GM19328 (cell line): Measurements from ENCODE around the gene CSMD2.
"Not testable (repeated sequence)": the region's sequence is repeated elsewhere in the genome, so short reads cannot be mapped to it uniquely, and the experiment has no call there.

Experiments
- ATAC-seq: cut with Tn5 transposase; IDR thresholded peaks from one replicate; pipeline ENCODE4 v1.9.1; 2021; ENCODE audit warnings: mild to moderate bottlenecking, moderate library complexity; ENCODE audit not compliant: unreplicated experiment

The CSMD2 gene

DNA sequence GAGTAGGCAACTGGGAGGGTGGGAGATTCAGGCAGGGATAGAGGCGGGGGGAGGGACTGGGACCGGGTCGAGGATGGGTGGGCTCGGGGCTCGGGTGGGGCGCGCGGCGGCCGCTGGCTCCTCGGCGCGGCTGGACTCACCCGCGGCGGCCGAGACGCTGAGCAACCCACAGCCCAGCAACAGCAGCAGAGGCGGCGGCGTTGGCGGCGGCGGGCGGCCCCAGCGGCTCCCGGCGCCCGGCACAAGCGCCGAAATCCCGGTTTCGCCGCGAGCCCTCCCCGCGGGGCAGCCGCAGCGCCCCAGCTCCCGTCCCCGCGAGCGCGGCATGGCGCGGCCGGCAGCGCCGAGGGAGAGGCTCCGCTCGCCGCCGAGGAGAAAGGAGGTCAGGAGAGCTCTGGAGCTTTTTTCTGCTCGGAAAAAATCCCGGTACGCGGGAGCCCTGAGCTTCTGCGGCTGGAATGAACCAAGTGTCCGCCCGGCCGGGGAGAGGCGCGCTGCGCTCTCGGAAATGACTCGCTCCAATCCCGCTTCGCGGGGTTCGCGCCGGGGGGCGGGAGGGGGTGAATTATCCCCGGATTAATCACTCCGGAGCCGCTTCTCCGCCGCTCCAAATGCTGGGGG, at the start of gene CSMD2:
TSS of gene CSMD2 (minus strand) at position 460 of the 621 bp plus-strand sequence. CDS start at position 327, 133 bp downstream.
- ATAC-seq, result no peak

DNA sequence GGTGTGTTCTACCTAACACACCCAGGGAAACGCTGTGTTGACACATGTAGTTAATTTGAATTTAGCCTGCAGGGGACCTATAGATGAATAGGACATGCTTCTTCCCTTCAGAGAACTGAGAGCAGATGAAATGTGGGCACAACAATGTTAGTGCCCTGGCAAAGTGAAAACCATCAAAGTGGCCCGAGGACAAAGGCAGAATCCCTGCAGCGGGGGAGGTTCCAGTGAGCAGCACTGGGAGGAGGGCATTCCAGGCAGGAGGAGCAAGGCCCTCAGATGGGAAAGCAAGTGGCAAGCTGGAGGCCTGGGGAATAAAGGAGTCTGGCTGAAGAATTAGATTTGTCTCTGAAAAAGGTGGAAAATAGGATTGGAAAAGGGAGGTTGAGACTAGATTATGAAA, 48.9 kb upstream of the CSMD2 start:
- ATAC-seq, result no peak

DNA sequence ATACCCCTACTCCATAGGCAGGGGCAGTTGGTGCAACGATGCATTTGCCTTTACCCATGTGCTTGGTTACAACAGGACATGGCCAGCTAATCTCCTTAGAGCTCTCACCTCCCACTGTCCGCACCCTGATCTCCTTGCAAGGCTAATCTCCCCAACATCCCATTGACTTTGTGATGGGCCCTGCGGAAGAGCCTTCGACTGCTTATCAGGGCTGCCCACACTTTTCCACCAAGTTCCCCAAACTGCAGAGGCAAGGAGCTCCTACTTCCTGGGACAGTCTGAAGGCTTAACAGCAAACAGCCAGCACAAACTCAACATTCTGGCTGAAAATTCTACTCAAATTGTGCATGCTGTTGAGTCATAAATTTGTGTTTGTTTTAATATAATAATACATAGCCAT, 47.6 kb upstream of the CSMD2 start:
- no peak for ATAC-seq

DNA sequence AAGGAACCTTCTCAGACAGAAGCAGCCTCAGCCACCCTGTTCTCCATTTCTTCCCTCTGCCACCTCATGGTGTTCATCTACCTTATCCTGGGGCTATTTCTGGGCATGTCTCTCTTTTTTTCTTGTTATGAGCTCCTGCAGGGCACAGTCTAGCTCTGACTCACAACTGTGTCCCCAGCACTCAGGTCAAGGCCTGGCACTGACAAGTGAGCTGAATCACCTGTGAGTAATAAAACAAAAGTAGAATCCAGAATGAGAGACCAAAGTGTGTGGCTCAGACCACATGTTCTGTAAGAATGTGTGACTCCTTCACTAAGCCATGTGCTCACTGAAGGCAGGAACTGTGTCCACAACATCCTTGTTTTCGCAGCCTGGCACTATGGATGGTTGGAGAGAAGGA, 34.9 kb upstream of the CSMD2 start:
- no peak for ATAC-seq

DNA sequence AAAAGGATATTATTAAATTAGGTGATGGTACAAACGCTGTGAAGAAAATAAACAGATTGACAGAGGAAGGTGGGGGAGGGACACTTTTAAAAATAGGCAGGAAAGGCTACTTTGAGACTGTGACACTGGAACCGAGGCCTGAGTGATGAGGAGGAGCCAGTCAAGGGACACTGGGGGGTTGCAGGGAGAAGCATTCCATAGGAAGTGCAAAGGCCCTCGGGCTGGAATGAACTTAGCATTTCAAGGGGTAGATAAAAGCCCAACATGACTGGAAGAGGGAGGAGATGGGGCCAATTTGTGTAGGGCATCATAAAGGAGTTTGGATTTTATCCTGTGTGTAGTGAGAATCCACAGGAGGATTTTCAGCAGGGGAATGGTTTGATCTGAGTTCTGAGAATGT, 27.6 kb upstream of the CSMD2 start:
- no peak for ATAC-seq

DNA sequence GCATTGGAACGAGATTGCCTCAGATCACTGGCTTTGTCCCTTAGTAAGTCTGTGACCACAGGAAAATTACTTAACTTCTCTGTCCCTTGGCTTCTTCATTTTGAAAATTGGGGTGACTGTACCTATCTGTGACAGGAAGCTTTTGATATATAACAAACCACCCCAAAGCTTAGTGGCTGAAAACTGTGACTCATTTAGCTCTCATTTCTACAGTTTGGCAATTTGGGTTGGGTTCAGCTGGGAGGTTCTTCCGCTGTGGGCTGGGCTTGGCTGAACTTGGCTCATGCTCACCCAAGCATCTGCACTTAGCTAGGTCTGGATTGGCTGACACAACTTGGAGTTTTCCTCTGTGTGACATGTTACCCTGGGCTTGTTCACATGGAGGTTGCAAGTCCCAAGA, 25.7 kb upstream of the CSMD2 start:
- no peak for ATAC-seq

DNA sequence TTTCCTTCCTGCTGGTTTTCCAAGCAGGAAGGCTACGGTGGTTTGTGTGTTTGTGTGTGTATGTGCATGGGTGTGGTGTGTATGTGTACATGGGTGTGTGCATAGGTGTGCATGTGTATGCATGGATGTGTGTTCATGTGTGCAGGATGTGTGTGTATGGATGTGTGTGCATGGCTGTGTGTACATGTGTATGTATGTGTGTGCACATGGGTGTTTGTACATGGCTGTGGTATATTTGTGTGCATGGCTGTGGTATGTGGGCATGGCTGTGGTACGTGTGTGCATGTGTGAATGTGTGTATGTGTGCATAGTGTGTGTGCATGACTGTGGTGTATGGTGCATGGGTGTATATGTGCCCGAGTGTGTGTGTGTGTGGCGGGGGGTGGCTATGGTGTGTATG, 24.0 kb upstream of the CSMD2 start:
- no peak for ATAC-seq

DNA sequence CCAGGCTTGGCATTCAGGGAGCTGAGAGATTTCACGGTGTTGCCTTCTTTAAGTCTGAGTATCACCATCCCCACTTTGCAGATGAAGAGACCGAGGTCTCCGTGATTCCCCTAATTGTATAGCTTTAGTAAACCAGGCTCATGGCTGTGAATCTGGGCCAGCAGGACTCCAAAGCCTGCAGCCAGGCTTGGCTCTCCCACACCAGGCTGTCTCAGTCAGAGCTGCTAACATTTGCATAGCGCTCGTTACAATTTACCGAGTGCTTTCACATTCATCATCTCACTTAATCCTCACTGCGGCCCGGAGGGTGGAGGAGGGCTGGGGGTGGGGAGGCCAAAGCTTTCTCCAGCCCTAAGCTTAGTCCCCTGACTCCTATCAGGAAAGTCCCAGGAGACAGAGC, 23.4 kb upstream of the CSMD2 start:
- no peak for ATAC-seq

DNA sequence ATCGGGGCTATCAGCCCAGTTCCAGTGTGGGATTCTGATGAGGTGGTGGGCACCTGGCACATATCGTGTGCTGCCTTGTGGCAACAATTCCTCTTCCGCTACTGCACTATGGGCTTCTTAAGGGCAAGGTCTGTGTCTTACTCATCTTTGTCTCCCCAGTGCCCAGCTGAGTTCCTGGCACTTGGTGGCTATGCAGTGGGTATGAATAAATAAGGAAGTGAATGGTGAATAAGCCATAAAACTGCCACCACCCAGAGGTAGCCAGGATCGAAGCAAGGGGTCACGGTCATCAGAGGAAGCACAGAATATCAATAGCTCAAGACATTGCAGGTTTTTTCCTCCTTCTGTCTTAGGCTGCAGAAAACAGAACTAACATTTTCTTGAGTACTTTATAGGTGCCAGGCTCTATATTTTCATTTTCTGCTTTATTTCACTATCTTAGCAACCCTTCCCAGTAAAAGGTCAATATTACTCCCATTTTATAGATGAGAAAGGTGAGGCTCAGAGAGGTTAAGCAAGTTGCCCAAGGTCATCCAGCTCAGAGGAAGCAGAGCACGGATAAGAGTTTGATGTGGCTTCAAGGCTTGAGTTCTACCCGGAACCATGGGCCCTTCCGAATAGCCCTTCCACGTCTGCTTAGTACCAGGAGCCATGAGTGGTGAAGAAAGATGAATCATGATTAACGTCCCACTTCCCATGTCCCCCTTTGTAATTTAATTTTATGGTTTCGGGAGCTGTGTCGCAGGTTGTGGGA, 21.9 kb upstream of the CSMD2 start:
- no peak for ATAC-seq

DNA sequence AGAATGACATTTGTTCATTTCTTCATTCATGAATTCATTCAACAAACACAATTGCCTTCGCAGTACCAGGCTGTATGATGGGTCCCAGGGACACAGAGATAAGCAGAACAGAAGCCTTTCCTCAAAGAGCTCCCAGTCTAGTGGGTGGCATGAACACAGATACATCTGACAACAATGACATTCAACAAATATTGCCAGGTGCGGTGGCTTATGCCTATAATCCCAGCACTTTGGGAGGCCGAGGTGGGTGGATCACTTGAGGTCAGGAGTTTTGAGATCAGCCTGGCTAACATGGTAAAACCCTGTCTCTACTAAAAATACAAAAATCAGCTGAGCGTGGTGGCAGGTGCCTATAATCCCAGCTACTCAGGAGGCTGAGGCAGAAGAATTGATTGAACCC, 18.4 kb upstream of the CSMD2 start:
- not testable (repeated sequence) for ATAC-seq

DNA sequence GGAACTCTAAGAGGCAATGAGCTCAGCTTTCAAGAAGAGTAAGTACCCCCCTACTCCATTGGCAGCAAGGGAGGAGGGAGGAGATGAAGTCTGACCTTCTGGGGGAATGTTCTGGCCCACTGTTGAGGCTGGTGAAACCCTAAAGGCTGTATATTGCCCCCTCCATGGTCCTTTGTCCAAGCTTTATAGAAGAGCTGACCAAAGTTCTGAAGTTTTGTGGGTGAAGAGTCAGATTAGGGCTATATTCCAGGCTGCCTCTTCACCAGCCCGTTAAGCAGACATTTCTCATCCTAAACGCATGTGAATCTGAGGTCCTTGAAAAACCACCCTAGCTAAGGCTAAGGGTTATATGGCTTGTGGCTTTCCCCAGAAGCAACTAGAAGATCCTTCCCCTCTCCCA, 13.0 kb upstream of the CSMD2 start:
- ATAC-seq, result no peak

DNA sequence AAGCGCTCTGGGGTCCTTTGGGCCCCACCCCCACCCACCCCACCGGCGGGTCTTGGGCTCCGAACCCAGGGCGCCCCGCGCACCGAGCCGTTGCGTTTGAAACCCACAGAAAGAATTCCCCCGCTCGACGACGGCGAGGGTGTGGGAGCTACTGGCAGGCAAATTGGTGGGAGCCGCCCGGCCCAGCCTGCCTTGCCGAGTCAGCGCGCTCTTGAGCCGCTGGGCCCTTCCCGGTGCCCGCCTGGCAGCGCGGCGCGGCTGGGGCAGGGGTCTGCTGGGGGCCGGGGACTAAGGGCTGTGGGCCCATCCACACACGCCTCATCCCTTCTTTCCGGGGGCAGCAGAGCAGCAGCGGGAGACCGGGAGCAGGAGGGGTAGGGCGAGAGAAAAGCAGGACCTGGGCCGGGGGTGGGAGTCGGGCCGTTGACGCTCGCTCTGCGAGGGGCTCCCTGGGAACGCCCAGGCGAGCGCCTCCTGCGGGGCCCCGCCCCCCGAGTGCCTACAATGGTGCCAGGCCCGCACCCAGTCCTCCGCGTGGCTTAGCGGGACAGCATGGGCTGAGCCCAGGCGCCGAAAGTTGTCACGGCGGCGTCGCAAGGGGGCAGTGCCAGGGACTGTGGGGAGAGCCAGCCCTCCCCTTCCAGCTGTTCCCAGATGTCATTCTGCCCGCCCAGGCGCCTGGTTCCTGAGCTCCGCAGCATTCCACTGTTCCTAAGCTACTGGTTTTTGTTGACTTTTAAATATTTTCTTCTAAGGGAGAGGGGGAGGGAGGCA, 12.0 kb upstream of the CSMD2 start, which contains the start of gene C1orf94:
TSS of gene C1orf94 (plus strand) at position 78 of the 774 bp plus-strand sequence. CDS start 883 bp downstream, outside the sequence.
- no peak for ATAC-seq

DNA sequence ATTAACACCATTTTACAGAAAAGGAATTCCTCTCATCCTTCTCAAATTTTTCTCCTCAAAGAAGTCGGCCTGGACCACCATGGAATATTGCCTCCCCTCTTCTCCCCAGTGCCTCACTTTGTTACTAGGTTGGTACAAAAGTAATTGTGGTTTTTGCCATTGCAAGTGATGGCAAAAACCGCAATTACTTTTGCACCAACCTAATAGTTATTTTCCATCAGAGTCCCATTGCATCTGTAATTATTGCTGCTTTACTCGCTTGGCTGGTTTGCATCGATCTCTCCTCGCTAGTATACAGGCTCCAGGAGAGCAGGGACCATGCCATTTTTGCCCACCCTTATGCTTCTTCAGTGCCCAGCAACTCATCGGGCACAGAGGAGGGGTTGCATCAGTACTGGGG, 10.7 kb upstream of the CSMD2 start:
- ATAC-seq, result no peak

DNA sequence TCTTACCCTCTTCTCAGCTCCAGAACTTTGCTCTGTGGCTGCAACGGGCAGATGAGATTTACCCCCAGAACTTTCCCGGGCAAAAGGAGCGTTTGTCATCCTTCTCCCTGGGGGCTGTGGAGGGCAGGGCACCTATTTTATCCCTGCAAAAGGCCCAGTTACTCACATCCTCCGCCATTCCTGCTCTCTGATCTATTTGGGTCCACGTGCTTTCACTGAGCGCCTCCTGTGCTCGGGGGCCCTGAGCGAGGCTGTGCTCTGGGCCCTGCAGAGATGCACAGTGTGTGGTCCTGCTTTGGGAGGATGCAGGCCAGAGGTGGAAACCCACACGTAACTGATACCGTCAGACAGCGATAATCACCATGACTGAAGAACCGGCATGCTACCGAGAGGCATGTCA, 2.4 kb upstream of the CSMD2 start:
- ATAC-seq, result no peak

DNA sequence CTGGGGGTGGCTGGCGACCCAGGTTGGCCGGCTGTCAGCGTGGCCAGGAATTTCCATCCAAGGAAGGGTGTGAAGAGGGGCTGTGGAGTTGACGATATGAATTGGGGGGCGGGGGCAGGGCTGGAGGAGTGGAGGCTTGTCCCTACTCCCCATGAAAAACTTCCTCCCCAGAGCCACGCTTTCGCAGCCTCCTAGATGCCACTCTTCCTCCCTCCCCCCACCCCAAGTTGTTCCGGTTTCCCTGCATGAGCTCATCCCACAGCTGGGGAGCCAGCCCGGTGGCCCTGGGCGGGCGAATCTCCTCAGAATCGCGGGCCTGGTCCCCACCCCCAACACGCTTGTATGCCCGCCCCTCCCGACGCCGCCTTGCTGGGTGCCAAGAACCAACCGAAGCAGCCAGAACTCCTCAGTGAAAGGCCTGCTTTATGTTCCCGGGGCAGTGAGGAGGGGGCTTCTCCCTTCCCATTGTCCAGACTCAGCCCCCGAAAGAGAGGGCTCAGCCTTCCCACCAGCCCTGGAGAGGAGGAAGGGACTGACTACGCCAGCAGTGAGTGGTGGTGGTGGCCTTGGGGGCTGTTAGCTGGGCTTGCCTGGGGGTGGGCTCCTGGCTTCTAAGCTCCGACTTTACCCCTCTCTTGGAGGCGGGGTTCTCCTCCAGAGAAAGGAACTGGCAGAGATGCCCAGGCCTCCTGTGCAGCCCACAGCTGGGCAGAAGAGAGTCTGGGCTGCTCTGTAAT, 1.8 kb upstream of the CSMD2 start:
- ATAC-seq, result no peak

DNA sequence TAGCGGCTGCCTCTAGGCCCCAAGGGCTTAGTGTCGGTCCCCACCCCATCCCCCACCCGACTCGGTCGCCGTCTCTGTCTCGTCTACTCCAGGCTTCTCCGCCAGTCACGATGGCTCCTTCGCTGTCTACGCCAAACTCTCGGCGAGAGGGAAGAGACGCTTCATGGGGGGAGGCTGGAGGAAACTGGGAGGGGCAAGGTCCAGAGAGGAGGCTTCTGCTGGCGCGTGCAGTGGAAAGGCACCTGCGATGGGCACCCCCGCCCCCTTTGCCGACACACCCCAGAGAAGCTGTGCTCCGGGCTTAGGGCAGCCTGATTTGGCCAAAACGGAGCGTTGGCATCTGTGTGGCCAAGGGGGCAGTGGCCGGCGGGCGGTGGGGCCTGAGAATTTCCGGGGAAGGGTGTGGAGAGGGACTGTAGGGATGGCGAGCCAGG, 1.2 kb upstream of the CSMD2 start:
- no peak for ATAC-seq

DNA sequence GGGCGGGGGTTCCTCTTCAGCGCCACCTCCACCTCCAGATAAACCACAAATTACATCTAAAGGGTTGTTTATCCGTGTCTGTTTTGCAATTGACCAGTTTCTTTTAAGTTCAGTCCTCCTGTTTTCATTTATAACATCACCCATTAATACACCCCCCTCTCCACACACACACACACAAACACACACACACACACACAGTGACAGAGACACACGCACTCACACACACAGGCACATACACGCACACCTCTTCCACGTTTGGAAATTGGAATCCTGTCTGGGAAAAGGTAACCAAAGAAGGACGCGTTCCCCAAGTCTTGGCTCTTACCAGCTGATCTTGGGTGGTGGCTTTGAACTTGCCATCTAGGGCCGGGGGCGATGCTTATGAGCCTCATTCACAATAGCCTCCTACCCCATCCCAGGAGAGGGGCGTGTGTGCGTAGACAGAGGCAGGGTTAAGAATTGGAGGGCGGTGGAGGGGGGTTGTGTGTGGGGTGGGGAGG, 442 bp upstream of the CSMD2 start:
- ATAC-seq, result no peak

DNA sequence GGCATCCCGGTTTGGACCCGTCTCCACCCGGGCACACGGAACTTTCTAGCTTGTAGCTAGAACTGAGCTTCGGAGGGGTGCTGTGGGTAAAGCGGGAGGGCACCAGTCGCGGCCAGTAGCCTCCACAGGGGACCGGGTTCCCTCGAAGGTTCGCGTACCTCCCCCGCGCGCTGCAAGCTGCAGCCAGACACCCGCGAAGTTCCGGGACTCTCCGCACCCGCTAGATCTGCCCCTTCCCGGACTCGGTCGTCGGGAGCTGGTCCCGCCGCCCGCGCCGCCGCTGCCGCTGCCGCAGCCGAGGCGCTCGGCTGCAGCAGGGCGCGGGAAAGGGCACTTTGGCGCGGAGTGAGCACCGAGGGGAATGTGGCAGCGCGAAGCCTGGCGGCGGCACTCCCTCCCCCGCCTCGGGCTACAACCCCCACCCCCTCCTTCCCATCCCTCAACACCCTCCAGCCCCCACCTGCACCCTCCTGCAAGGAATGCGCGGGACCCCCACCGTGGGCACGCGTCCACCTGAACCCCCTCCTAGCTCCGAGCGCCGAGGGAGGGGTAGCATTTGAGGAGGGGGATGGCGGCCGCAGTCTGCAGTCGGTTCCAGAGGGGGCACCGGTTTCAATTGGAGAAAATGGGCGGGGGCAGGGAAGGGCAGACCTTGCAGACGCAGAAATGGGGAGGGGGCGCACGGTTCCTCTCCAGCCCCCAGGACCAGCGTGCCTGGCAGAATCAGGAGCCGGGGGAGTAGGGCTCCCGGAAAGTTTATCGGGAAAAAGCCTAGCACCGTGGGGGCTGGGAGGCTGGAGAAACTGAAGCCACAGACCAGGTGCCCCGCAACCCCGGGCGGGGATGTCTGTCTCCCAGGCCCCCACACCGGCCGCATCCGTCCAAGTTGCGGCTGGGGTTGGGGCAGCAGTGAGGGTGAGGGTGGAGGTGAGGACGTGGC, 968 bp downstream of the CSMD2 start:
- ATAC-seq, result no peak

DNA sequence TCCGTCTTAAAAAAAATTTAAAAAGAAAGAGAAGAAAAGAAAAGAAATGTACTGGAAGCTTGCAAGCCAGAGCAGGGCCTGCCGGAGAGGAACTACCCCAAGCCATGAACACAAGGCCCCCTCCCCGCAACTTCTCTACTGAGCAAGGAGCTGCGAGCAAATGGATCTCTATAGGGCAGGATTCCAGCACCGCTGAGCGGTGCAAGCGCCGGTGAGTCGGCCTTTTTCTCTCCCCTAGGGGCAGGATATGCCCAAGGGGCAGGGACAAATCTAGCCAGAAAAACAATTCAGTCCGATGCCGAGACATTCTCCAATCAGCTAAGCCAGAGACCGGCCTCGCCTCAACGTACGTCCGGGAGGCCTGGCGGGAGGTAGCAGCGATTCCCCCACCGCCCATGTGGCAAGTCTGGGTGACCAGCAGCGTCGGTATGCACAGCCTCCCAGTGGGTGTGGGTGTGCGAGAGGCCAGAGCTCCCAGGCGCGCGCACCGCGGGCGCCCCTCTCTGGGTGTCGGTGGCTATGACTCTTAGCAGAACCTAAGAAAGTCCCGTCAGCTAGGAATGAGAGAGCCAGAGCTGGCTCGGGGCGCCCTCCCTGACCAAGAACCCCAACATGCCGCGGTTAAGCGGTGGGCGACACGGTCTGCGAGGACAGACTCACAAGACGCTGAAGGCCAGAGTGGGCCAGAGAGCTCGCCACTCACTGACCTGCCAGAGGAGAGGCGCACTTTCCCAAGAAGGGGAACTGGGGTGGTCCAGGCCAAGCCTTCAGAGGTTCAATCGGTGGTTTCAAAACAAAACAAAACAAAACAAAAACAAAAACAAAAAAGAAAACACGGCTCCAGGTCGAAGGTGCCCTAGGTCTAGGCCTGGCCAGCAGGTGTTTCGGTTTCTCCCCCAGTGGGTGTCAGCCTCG, 1.9 kb downstream of the CSMD2 start:
- no peak for ATAC-seq
